Stimulated activated CD8-positive, alpha-beta memory T cell treated with anti-CD3 and anti-CD28 coated beads, Interleukin-4, amount 100 ng/mL, for 48 hours (primary cell): Measurements from ENCODE around the gene PELI1.

Source experiments
- DNase-seq: peaks from one replicate; pipeline ENCODE4 v3.0.0-alpha.2; 2020

PELI1 gene, protein sequence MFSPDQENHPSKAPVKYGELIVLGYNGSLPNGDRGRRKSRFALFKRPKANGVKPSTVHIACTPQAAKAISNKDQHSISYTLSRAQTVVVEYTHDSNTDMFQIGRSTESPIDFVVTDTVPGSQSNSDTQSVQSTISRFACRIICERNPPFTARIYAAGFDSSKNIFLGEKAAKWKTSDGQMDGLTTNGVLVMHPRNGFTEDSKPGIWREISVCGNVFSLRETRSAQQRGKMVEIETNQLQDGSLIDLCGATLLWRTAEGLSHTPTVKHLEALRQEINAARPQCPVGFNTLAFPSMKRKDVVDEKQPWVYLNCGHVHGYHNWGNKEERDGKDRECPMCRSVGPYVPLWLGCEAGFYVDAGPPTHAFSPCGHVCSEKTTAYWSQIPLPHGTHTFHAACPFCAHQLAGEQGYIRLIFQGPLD

GRCh38 chr2:64144057-64145013, at the start of gene PELI1:
Gene PELI1, minus strand, starts transcription at chr2:64144420. Its CDS starts 36,110 bp downstream, at chr2:64108310.
- peak; percentile 92 for DNase-seq

DNA sequence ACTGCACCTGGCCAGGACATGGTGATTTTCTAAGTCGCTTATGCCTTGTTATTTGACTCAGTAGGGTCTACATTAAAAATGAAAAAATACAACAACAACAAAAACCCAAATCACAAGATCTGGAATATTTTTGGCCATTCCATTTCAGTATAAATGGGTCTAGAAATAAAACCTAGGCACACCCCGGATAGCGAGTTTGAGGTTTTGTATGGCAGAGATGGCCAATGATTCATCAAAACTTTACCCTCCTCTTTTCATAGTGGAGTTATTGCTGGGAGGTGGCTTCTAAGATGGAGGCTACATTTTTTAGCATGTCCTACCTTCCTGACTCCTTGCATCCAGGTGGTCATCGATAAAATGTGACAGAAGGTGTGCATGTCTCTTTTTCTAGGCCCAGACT, 49.3 kb upstream of the PELI1 start:
- no peak for DNase-seq

- no peak for DNase-seq
Measured at GRCh38 chr2:64192664-64193105, 48.5 kb upstream of the PELI1 start.

DNA sequence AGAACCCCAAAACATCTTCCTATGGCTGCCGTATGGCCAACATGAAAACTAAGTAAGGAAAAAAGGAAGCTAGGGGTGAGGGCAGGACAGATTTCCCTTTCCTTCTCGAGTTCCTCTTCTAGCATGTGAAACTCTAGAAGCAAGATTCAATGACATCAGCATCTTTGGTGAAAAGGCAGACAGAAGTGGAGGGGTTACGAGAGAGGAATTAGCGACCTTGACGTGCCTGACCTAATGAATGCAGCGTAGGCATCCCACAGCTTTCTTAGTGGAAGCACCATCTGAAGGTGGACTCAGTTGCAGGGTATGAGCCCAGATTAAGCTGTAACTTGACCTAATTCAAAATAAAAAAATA, 47.9 kb upstream of the PELI1 start:
- no peak for DNase-seq

DNA sequence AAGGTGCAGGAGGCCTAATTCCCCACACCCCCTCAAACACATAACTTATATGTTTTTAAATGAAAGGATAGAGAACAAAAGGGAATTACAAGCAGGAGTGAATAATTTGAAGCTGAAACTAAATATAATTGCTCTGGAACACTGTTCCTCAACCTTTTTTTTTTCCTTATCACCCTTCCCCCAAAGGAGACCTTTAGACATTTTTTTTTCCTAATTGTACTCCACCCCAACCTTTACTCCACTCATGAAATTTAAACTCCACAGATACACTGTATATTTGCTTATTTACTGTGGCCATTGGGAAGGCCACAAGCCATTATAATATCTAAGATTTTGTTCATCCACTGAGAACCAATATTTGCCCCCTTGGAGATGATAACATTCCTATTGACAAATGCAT, 45.4 kb upstream of the PELI1 start:
- DNase-seq, result no peak

GRCh38 chr2:64189167-64189566, 44.9 kb upstream of the PELI1 start:
- no peak for DNase-seq

DNA sequence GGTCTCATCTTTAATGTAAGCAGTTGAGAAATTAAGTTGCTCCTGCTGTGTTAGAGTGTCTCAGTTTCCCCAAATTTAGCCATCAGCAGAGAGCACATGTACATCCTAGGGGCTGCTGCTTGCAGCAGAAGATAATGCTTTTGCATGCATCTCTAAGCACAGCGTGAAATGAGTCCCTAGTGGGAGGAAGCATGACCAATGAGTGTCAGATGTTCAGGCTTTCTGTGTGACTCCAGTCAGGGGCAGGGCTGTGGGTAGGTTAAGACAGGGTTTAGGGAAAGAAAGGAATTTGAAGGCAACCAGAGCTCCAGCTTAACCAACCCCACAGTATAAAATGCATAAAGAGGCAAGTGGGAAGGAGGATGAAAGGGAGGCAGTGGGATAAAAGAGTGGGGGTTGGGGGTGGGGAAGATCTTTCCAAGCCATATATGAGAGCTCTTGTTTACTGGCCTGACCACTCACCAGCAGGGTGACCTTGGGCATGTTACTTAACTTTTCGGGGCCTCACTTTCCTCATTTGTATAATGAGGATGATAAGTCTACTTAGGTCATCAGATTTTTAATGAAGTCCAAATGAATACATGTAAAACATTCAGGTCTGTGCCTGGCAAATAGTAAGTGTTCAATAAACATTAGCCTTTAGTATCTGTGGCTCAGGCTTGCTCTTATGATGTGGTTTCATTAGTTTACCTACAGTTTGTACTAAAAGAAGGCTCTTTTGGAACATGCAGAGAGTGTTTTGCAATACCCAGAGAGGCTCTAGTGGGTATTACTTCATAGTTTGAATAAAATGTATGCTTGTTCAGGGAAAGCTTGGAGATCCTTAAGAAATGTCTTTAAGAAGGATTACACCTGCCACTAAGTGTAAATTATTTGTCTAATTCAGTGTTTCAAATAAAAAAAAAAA, 42.7 kb upstream of the PELI1 start:
- no peak for DNase-seq

GRCh38 chr2:64179582-64180321, 35.5 kb upstream of the PELI1 start:
- DNase-seq, result no peak

DNA sequence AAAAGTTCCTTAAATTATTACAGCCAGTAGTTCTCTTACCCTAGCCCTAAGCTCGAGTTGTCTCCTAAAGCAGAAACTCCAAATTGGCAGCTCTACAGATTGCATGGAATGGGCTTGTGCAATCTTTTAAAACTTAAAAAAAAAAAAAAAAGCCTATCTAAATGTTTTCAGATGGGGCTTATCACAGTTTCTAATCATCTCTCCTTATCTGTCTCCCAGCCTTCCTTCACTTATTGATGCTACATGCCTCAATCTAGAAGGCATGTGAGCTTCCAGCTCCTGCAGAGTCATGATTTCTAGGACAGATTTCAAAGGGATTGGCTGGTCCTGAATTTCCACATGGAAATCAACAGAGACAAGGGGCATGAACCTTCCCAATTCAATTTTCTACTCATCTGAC, 33.1 kb upstream of the PELI1 start:
- DNase-seq, result no peak

DNA sequence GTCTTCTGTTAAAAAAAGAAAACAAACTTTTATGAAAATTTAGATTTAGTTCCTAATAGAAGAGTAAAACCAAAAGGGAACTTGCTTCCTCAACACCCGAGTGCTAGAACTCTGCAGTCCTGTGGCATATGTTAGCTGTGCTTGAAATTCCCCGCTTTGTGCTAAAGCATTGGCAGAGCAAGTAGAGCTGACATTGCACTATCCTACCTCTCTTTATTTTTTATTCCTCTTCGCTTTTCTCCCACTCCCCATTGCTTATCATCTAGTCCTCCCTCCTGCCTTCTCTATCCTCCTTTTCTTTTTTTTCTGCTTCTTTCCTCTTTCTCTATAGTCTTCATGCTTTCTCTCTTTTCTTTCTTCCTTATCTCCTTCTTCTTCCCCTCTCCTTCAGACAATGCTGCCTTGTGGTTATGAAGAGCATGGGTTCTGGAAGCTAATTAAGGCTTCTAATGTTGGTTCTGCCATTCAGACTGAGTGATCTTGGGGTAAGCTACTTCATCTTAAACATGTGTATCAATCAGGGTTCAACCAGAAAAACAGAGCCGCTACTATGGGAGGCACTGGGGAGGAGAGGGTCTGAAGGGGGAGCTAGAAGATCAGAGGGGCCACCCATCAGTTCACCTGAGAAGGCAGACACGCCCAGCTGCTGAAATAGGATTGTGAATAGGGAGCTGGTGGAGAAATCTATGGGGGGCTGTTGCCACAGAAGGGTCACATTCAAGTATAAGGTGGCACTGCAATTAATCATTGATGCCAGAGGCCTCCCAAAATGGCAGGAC, 31.4 kb upstream of the PELI1 start:
- no peak for DNase-seq

DNA sequence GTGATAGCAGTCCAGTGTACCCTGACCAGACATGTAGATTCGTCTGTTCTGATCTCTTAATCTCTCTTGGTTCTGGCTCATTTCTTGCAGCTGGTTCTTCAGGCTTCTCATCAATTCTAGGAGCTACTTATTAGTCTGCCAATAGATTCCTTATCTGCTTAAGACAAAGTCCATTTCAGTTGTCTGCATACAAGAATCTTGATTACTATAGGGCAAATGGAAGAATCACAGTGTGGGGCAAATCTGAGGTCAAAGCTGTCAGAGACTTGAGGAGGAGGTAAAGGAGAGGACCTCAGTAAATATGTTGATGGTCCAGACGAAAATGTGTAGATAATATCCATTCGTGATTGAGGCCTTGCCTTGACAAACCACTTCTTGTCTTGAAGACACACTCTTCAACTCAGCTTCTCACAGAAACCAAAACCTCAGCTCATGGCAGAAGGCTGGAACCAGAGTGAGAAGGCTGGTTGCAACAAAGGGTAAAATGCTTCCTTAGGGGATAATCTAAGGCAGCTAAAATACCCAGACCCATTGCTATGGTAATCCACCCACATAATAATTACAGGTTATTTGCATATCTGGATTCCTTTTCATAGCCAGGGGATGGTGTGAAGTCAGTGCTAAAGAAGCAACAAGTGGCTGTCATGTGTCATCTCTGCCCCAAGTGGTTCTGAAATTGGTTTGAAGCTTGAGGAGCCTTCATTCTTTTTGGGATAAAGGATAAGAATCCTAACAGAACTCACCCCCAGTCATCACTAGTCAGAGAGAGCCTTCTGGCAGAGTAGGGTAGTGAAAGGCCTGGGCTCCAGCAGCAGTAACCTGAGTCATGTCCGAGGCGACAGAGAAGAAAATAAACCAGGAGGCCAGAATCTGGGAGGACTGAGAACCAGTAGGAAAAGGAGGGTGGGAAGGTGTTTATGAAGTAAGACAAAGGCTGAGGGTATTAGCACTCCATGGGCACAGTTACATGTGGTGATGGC, 29.2 kb upstream of the PELI1 start:
- DNase-seq, result no peak

DNA sequence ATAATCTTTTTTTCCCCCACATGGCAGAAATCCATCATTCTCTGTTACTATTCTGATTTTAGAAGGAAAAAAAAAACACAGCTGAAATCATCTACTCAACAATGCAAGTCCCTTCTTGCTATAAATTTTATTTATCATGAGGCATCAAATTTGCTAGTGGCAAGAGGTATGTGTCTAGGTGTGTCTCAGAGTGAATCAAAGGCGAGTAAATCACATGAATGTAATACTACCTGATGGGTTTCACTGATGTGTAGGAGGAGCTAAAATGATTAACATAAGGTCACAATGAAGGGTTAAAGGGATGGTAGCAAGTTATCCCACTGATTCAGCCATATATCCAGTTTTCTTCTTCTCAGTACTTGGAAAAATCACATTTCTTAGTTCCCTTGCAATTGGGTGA, 24.5 kb upstream of the PELI1 start:
- DNase-seq, result no peak

GRCh38 chr2:64168201-64168600, 24.0 kb upstream of the PELI1 start:
- no peak for DNase-seq

DNA sequence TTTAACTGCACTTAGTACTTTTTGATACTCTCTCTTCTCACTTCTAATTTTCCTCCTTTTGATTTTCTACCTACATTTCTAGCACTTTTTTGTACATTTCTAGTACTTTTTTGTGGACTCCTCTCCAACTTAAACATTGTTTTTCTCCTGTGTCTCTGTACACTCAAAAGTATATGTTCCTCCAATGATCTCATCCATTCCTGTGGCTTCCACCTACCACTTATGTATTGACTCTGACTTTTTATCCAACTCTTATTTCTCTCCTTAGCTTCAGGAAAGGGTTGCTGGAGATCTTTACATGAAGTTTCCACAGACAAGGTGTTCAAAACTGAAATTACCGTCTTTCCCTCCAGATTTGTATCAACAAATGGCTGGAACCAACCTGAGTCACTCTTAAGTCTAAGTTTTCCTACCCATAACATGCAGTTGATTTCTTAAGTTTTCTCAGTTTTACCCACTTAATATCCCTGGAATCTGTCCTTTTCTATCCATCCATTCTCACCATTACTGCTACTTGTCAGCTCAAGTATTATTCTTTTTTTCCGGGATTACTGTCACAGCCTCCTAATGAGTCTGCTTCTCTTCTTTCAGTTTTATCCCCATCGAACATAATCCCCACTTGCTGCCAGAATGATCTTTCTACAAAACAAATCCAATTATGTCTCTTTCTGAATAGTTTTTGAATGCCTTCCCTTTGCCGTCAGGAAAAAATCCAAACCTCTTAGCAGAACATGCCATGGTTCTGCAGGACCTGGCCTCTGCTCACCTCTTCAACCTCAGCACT, 22.6 kb upstream of the PELI1 start:
- no peak for DNase-seq

- DNase-seq, result no peak
Measured at GRCh38 chr2:64166212-64166611, 22.0 kb upstream of the PELI1 start.

- DNase-seq, result no peak
Measured at GRCh38 chr2:64165706-64166105, 21.5 kb upstream of the PELI1 start.

DNA sequence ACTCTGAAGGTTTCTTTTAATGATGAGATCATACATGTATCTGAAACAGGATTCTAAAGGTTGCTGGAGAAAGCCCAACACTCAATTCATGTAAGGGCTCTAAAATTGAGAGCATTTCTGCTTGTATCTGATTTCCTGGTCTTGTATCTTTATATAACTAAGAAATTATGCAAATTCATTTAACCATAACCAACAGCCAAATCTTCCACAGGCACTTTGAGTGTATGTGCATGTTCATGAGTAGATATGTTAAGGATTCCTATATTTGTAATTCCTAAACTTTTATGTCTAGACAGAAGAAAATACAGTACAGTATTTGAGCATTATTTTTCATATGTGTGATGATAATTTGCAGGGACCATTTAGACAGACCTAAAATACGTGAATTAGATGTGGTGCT, 20.4 kb upstream of the PELI1 start:
- DNase-seq, result no peak

GRCh38 chr2:64162516-64162915, 18.3 kb upstream of the PELI1 start:
- DNase-seq, result no peak

GRCh38 chr2:64157792-64158191, 13.6 kb upstream of the PELI1 start:
- DNase-seq, result no peak
